Mesothelial cell of epicardium (in vitro differentiated cells): Measurements from ENCODE around the gene GHR. TPM values are rescaled to one million over a fixed set of nuclear protein-coding genes. Genes with fewer than 3 reads are reported as not detected.

Experiments used
- DNase-seq, 2 experiments: peaks; one replicate each; pipeline ENCODE4 v3.0.0; 2021; ENCODE audit warnings: low spot score in 2 of 2; ENCODE audit not compliant: unreplicated experiment in 2 of 2
- H3K27ac Mint-ChIP-seq: 2 replicates; pipeline ENCODE4 v1.8.0; 2021; ENCODE audit warnings: mixed read lengths
- H3K27me3 Mint-ChIP-seq: 2 replicates; pipeline ENCODE4 v1.8.0; 2021; ENCODE audit warnings: low read depth, mixed read lengths
- H3K36me3 Mint-ChIP-seq: 2 replicates; pipeline ENCODE4 v1.8.0; 2021; ENCODE audit warnings: mixed read lengths
- H3K4me1 Mint-ChIP-seq: 2 replicates; pipeline ENCODE4 v1.8.0; 2021; ENCODE audit warnings: mixed read lengths
- H3K4me3 Mint-ChIP-seq: 2 replicates; pipeline ENCODE4 v1.8.0; 2021; ENCODE audit warnings: mild to moderate bottlenecking, moderate library complexity, mixed read lengths
- H3K9me3 Mint-ChIP-seq: 2 replicates; pipeline ENCODE4 v1.8.0; 2021; ENCODE audit warnings: mixed read lengths
- total RNA-seq: library from RNA; stranded (reverse); gene quantifications from 3 replicates; pipeline ENCODE4 v1.2.1, GENCODE V29; 2021
- TF ChIP-seq, protein P1 (sequence below): fragments of 200-600 bp; sonication (generic); IDR thresholded peaks from one replicate; pipeline ENCODE4 v1.5.0; 2021; ENCODE audit warnings: antibody characterized with exemption; ENCODE audit not compliant: unreplicated experiment

GHR gene
- total RNA-seq, 1 donor from 2014 or later = 7.9 TPM

DNA sequence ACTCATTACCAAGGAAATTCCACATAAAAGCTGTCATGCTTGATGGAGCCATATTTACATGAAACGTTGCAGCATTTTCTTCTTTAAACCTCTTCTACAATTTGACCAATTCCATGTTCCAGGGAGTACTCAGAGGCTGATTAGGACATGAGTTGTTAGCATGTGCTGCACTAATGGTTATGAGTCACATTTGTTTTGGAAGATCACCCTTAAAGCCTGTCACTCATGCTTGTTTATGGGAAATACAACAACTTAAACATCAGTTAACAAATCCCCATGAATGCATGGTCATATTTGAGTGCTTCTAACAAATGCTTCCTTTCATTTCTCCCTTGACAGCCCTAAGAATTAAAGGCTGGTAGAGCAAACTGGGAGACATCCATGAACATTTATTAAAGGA lies 156.1 kb downstream of the GHR start:
- DNase-seq = no peak
- H3K4me3 Mint-ChIP-seq = no peak overlapping the region
- no peaks in the 10 kb centered on the region for H3K27me3 Mint-ChIP-seq
- H3K36me3 Mint-ChIP-seq = peaks cover 5% of the 10 kb centered on the region
- H3K4me1 Mint-ChIP-seq = peaks cover 4% of the 10 kb centered on the region
- no peak overlapping the region for H3K27ac Mint-ChIP-seq
- no peaks in the 10 kb centered on the region for H3K9me3 Mint-ChIP-seq
- TF ChIP-seq, protein P1, sequence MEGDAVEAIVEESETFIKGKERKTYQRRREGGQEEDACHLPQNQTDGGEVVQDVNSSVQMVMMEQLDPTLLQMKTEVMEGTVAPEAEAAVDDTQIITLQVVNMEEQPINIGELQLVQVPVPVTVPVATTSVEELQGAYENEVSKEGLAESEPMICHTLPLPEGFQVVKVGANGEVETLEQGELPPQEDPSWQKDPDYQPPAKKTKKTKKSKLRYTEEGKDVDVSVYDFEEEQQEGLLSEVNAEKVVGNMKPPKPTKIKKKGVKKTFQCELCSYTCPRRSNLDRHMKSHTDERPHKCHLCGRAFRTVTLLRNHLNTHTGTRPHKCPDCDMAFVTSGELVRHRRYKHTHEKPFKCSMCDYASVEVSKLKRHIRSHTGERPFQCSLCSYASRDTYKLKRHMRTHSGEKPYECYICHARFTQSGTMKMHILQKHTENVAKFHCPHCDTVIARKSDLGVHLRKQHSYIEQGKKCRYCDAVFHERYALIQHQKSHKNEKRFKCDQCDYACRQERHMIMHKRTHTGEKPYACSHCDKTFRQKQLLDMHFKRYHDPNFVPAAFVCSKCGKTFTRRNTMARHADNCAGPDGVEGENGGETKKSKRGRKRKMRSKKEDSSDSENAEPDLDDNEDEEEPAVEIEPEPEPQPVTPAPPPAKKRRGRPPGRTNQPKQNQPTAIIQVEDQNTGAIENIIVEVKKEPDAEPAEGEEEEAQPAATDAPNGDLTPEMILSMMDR = no peak

DNA sequence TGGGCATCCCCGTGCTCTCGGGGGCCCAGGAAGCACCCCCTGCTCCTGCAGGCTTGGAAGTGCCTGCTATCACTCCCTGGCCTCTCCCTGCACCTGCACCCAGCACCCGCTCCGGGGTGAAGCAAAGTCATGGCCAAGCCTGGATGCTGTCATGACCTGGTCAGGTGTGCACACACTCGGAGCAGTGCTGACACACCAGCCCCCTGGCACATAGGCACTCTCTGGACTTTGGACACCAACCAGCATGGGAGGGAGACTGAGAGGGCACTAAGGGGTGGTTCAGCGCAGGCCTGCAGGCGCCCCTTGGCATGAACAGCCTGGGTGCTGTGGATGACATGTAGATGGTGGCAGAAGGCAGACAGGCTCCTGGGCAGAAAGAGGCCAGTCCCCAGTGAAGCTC lies 158.6 kb downstream of the GHR start:
- TF ChIP-seq, protein P1 = no peak
- Mint-ChIP-seq H3K27ac (no peak overlapping the region), H3K4me1 (peaks cover 23% of the 10 kb centered on the region), H3K9me3 (no peaks in the 10 kb centered on the region), H3K4me3 (no peak overlapping the region), H3K36me3 (peaks cover 5% of the 10 kb centered on the region), H3K27me3 (no peaks in the 10 kb centered on the region)
- no peak for DNase-seq

DNA sequence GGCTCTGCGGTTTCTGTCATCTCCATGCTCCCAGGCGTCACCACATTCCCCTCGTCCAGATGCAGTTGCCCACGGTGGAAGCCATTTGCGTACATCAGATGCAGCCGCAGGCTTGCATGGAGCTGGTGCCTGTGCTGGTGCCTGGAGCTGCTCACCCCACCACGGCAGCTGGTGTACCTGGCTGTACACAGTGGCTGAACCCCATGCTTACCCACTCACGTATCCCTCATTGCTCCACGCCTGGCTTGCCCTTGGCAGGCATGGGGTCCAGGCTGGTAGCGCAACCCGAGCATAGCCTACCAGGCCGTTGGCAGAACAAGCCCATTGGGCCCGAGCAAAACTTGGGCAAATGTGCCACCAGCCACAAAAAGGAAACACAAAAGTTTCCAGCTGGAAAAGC lies 159.5 kb downstream of the GHR start:
- TF ChIP-seq, protein P1 = no peak
- DNase-seq = no peak
- H3K27me3 Mint-ChIP-seq = no peaks in the 10 kb centered on the region
- peaks cover 5% of the 10 kb centered on the region for H3K36me3 Mint-ChIP-seq
- no peaks in the 10 kb centered on the region for H3K9me3 Mint-ChIP-seq
- H3K4me3 Mint-ChIP-seq = no peak overlapping the region
- no peak overlapping the region for H3K27ac Mint-ChIP-seq
- peaks cover 32% of the 10 kb centered on the region for H3K4me1 Mint-ChIP-seq

DNA sequence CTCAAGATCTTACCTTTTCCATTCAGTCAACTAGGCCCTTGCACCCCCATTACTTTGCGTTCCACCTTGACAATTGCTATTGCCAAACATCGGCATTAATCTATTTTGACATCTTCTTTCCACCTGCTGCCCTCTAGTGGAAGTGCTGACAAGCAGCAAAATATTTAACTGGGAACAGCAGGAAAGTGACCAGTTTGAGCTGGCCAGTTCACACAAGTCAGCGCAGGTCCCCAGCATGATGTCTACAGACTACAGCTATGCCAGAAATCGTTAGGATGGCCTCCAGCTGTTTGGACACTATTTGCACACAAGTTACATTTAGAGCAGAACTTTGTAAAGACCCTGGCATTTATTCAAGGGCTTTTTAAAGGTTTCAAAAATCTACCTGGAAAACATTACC lies 160.1 kb downstream of the GHR start:
- no peak overlapping the region for H3K4me3 Mint-ChIP-seq
- DNase-seq = no peak
- peaks cover 5% of the 10 kb centered on the region for H3K36me3 Mint-ChIP-seq
- no peaks in the 10 kb centered on the region for H3K9me3 Mint-ChIP-seq
- TF ChIP-seq, protein P1 = peak; percentile 73
- no peak overlapping the region for H3K27ac Mint-ChIP-seq
- H3K4me1 Mint-ChIP-seq = peaks cover 33% of the 10 kb centered on the region
- no peaks in the 10 kb centered on the region for H3K27me3 Mint-ChIP-seq

DNA sequence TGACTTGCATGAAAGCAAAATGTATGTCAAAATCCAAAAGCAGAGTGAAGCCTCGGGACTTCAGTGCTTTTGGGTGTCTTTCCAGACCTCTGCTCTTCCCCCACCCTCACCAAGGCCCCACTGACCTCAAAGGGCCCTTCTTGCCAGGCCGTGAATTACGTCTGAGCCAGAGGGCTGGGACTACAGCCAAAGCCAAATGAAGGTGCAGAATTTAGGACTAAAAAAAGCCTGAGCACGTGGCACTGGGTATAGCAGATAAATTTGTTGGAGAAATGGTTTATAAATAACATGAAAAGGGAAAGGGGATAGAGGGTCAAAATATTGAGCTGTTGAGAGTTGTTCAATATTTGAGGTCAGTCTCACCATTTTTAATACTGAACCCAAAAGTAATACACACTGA lies 163.4 kb downstream of the GHR start:
- H3K9me3 Mint-ChIP-seq = no peaks in the 10 kb centered on the region
- DNase-seq = no peak
- H3K36me3 Mint-ChIP-seq = peaks cover 1% of the 10 kb centered on the region
- H3K27me3 Mint-ChIP-seq = no peaks in the 10 kb centered on the region
- H3K4me1 Mint-ChIP-seq = peaks cover 55% of the 10 kb centered on the region
- H3K27ac Mint-ChIP-seq = no peak overlapping the region
- no peak overlapping the region for H3K4me3 Mint-ChIP-seq
- TF ChIP-seq, protein P1 = no peak

DNA sequence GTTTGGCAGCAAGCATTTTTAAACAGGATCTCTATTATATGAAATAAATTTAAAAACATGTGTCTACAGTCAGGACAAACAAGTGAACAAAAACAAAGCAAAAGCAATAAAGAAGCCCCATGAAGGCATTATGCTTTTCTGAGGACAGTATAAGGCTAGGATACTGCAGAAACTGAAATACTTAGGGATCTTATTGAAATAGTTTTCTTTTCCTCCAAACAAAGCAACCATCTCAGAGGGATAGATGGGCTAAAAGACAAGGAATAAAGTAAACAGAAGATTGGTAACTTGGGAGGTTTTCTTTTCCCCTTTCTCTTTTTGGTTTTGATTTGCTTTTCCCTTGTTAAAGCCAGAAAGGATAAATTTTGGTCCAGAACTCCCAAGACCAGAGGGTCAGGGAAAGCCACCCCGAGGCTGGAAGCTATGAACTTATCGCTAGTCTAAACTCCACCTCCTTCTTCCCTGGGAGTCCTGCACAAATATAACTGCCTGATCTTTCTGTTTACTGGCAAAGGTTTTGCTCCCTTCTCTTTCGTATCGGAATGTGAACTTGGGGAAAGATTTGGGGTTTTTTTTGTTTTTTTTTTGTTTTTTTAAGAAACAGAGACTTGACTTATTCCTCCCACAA lies 164.0 kb downstream of the GHR start:
- TF ChIP-seq, protein P1 = no peak
- Mint-ChIP-seq H3K36me3 (peaks cover 1% of the 10 kb centered on the region), H3K4me1 (peaks cover 59% of the 10 kb centered on the region), H3K4me3 (no peak overlapping the region), H3K27ac (peak overlapping the region; percentile 41), H3K27me3 (no peaks in the 10 kb centered on the region), H3K9me3 (no peaks in the 10 kb centered on the region)
- no peak for DNase-seq
